Measurements from ENCODE around the gene CCN5. TPM values are rescaled to one million over a fixed set of nuclear protein-coding genes. Genes with fewer than 3 reads are reported as not detected.

Gene CCN5
- total RNA-seq, 2 donors from 2014 or later = not detected

- no peaks in the 10 kb centered on the region for H3K9me3 Mint-ChIP-seq
- H3K9me3 ChIP-seq (ENCODE audit: control insufficient read depth, low read length) = no peaks in the 10 kb centered on the region
- peaks cover 67% of the 10 kb centered on the region for H3K27me3 Mint-ChIP-seq (ENCODE audit: insufficient read depth)
- TF ChIP-seq CTCF (conservative IDR thresholded peaks at IDR 0.05) = no peak
- no peaks in the 10 kb centered on the region for H3K36me3 ChIP-seq (ENCODE audit: control insufficient read depth, insufficient read depth, low read length)
- H3K27ac ChIP-seq (ENCODE audit: low read depth, low read length) = no peak overlapping the region
- no peak overlapping the region for H3K4me3 Mint-ChIP-seq
- no peak for DNase-seq
- no peak overlapping the region for H3K4me3 ChIP-seq (ENCODE audit: low read length)
- H3K4me1 ChIP-seq (ENCODE audit: control insufficient read depth, insufficient read depth, low read length) = no peaks in the 10 kb centered on the region
- peaks cover 37% of the 10 kb centered on the region for H3K27me3 ChIP-seq (ENCODE audit: control insufficient read depth, insufficient read depth, low read length, poor library complexity, severe bottlenecking)
- H3K9ac ChIP-seq (ENCODE audit: extremely low read depth, low read length, poor library complexity, severe bottlenecking) = no peak overlapping the region
- H3K27ac Mint-ChIP-seq = no peak overlapping the region
- 94% methylated on average over 3 of the region's 3 CpGs; no CpG with 5 or more reads in 1 of the 2 experiments for WGBS, 2 experiments (ENCODE audit: insufficient coverage in 1 of 2, insufficient read length in 1 of 2)
- no peaks in the 10 kb centered on the region for H3K36me3 Mint-ChIP-seq (ENCODE audit: low read depth)
- peaks cover 8% of the 10 kb centered on the region for H3K4me1 Mint-ChIP-seq
These were observed 32.8 kb downstream of the CCN5 start for GRCh38 chr20:44748005-44748370.

- H3K9me3 ChIP-seq (ENCODE audit: control insufficient read depth, low read length) = no peaks in the 10 kb centered on the region
- DNase-seq = peak; percentile 80
- 91 to 92% methylated on average over 57 to 73 of the region's 73 CpGs for WGBS, 2 experiments (ENCODE audit: insufficient coverage in 1 of 2, insufficient read length in 1 of 2)
- peaks cover 2% of the 10 kb centered on the region for H3K4me1 Mint-ChIP-seq
- peaks cover 16% of the 10 kb centered on the region for H3K27me3 ChIP-seq (ENCODE audit: control insufficient read depth, insufficient read depth, low read length, poor library complexity, severe bottlenecking)
- no peak overlapping the region for H3K4me3 ChIP-seq (ENCODE audit: low read length)
- H3K4me1 ChIP-seq (ENCODE audit: control insufficient read depth, insufficient read depth, low read length) = peaks cover 4% of the 10 kb centered on the region
- no peaks in the 10 kb centered on the region for H3K36me3 ChIP-seq (ENCODE audit: control insufficient read depth, insufficient read depth, low read length)
- H3K36me3 Mint-ChIP-seq (ENCODE audit: low read depth) = no peaks in the 10 kb centered on the region
- no peak overlapping the region for H3K4me3 Mint-ChIP-seq
- H3K9ac ChIP-seq (ENCODE audit: extremely low read depth, low read length, poor library complexity, severe bottlenecking) = no peak overlapping the region
- no peaks in the 10 kb centered on the region for H3K9me3 Mint-ChIP-seq
- H3K27ac Mint-ChIP-seq = no peak overlapping the region
- peak; percentile 76 for TF ChIP-seq CTCF (conservative IDR thresholded peaks at IDR 0.05)
- no peak overlapping the region for H3K27ac ChIP-seq (ENCODE audit: low read depth, low read length)
- peaks cover 44% of the 10 kb centered on the region for H3K27me3 Mint-ChIP-seq (ENCODE audit: insufficient read depth)
These were observed 35.1 kb downstream of the CCN5 start for GRCh38 chr20:44750081-44750805.

GRCh38 chr20:44752099-44752931, 37.1 kb downstream of the CCN5 start:
- Histone ChIP-seq H3K27ac (ENCODE audit: low read depth, low read length) (no peak overlapping the region), H3K4me3 (ENCODE audit: low read length) (no peak overlapping the region), H3K36me3 (ENCODE audit: control insufficient read depth, insufficient read depth, low read length) (no peaks in the 10 kb centered on the region), H3K4me1 (ENCODE audit: control insufficient read depth, insufficient read depth, low read length) (peaks cover 4% of the 10 kb centered on the region), H3K9me3 (ENCODE audit: control insufficient read depth, low read length) (no peaks in the 10 kb centered on the region), H3K9ac (ENCODE audit: extremely low read depth, low read length, poor library complexity, severe bottlenecking) (no peak overlapping the region), H3K27me3 (ENCODE audit: control insufficient read depth, insufficient read depth, low read length, poor library complexity, severe bottlenecking) (peaks cover 1% of the 10 kb centered on the region)
- DNase-seq = no peak
- Mint-ChIP-seq H3K27ac (no peak overlapping the region), H3K36me3 (ENCODE audit: low read depth) (no peaks in the 10 kb centered on the region), H3K4me3 (no peak overlapping the region), H3K4me1 (peaks cover 1% of the 10 kb centered on the region), H3K27me3 (ENCODE audit: insufficient read depth) (peaks cover 29% of the 10 kb centered on the region), H3K9me3 (no peaks in the 10 kb centered on the region)
- TF ChIP-seq CTCF (conservative IDR thresholded peaks at IDR 0.05) = no peak
- WGBS, 2 experiments (ENCODE audit: insufficient coverage in 1 of 2, insufficient read length in 1 of 2) = 83 to 88% methylated on average over 15 to 17 of the region's 17 CpGs
